ENCODE results near the gene DGCR8.

DGCR8 gene

DNA sequence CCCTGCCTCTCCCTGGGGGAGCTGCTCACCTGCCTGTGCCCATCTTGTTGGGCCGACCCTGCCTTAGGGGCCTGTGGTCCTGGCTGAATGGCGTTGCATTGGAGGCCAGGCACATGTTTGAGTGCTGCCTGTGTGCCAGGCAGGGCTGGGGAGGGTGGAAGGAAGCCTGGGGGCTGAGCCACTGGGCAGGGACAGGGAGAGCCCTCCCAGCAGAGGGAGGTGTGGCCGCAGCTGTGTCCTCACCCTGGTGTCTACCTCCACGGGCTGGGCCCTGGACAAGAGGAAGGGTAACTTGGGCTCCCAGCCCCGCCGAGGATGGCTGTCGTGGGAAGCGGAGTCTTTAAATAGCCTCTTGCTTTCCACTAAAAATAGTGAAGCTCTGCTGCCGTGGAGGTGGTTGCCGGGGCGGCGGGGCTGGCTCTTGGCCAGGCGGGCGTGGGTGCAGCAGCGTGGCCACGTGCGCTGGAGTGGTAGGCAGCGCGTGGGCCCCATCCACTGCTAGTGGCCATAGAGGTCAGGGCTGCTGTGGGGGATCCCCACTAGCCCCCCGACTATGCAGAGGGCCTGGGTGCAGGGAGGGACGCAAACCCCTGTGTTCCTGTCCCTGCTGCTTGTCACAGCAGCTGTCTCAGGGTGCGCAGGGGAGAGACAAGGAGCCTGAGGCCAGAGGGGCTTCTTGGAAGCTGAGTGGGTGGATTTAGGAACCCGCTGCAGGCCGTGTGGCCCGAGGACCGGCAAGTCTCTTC is 57.8 kb downstream of the DGCR8 start:
- DNase-seq (ENCODE audit: low read depth), result no peak

DNA sequence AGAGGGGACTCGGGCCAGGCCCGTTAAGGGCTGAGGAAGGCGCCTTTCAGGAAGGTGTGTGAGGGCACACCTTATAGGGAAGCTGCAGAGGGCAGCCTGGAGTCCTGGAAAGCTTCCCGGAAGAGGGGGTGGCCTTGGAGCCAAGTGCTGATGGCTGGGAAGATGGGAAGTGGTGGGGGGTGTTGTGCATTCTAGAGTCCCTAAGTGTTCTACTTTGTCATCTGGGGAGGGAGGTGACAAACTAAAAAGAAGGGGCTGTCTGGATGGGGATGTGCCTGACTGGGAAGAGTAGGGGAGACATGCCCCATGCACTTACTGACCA is 58.3 kb downstream of the DGCR8 start:
- DNase-seq (ENCODE audit: low read depth), result no peak

DNA sequence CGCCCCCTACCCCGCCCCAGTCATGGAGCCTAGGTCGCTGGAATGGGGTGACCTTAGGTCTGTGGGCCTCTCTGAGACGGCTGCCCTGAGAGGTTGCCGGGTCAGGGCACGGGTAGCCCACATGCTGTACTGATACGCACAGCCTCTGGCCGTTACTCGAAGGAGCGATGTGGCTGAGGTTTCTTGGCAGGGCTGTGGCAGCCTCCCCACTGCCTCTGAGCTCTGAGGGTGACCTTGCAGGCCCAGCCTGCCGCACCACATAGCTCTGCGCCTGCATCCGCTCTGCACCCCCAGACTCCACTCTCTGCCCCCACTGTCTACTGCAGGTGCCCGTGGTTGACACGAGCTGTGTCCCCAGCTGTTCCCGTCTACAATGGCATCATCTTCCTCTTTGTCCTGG is 58.8 kb downstream of the DGCR8 start:
- no peak for DNase-seq (ENCODE audit: low read depth)

DNA sequence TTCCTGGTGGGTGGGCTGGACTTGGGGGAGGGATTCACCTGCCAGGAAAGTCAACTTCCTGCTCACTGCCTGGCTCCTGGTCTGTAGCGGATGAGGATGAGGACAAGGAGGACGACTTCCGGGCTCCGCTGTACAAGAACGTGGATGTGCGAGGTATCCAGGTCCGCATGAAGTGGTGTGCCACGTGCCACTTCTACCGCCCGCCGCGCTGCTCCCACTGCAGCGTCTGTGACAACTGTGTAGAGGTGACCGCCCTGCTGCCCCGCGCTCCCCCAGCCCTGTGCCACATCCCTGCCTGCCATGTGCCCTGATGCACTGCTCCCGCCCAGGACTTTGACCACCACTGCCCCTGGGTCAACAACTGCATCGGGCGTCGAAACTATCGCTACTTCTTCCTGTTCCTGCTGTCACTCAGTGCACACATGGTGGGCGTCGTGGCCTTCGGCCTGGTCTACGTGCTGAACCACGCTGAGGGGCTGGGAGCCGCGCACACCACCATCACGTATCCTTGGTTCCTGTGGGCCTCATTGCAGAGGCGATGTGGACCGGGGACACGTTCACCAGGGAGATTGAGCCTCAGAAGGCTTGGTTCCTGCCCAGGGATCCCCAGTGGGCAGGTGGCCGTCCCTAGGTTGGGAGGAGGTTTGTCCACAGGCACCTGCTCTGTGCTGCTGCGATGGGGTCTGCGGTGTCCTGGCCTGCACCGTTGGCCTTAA is 59.5 kb downstream of the DGCR8 start:
- DNase-seq (ENCODE audit: low read depth), result no peak

DNA sequence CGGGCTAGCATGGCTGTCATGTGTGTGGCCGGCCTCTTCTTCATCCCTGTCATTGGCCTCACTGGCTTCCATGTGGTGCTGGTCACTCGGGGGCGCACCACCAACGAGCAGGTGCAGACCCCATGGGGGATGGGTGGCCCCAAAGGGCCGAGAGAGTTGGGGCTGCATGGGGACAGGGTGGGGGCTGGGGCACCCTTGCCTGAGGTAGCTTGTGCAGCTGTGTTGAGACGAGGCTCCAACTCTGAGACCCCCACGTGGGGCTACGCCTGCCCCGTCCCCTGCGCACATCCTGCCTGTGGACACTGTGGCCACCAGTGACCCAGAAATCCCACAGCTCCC is 60.0 kb downstream of the DGCR8 start:
- DNase-seq (ENCODE audit: low read depth), result no peak

DNA sequence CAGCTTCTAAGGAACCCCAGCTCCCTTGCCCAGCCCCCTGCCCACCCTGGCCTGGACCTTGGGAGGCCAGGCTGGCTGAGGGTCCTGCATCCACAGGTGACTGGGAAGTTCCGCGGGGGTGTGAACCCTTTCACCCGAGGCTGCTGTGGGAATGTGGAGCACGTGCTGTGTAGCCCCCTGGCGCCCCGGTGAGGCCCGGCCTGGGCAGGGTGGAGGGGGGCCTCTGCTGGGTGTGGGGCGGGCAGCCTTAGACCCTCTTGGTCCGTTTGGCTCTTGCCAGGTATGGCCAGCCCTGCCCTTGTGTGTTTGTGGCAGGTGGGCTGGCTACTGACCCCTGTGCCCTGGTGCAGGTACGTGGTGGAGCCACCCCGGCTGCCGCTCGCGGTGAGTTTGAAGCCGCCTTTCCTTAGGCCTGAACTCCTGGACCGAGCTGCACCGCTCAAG is 60.5 kb downstream of the DGCR8 start:
- DNase-seq (ENCODE audit: low read depth), result no peak

DNA sequence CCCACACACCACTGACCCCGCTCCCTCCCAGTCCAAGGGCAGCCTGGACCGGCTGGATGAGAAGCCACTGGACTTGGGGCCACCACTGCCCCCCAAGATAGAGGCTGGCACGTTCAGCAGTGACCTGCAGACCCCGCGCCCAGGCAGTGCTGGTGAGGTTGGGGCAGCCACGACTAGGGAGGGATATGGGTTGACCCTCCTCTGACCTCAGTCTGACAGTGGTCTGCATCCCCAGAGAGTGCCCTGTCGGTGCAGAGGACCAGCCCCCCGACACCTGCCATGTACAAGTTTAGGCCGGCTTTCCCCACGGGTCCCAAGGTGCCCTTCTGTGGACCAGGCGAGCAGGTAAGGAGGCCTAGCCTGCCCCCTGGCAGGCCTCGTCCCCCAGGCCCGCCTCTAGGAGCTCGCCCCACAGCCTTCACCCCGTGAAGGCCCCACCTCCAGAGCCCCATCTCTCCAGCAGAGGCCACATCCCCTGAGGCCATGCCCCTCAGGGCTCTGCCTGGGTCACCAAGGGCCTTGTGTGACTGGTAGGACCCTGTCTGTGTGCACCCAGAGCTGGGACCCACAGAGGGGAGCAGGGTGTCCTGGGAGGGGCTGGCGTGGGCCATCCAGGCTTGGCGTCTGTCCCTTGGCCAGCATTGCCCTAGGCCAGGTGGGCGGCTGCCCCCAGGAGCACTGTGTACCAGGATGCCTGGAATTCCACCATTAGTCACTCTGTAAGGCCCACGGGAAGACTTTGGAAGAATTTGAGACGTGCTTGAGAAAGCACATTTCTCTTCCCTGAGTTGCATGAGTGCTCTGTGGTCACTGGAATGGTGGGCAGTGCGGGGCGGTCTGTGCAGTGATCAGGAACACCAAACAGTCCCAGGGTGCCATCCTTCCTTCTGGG is 61.4 kb downstream of the DGCR8 start:
- DNase-seq (ENCODE audit: low read depth), result no peak

DNA sequence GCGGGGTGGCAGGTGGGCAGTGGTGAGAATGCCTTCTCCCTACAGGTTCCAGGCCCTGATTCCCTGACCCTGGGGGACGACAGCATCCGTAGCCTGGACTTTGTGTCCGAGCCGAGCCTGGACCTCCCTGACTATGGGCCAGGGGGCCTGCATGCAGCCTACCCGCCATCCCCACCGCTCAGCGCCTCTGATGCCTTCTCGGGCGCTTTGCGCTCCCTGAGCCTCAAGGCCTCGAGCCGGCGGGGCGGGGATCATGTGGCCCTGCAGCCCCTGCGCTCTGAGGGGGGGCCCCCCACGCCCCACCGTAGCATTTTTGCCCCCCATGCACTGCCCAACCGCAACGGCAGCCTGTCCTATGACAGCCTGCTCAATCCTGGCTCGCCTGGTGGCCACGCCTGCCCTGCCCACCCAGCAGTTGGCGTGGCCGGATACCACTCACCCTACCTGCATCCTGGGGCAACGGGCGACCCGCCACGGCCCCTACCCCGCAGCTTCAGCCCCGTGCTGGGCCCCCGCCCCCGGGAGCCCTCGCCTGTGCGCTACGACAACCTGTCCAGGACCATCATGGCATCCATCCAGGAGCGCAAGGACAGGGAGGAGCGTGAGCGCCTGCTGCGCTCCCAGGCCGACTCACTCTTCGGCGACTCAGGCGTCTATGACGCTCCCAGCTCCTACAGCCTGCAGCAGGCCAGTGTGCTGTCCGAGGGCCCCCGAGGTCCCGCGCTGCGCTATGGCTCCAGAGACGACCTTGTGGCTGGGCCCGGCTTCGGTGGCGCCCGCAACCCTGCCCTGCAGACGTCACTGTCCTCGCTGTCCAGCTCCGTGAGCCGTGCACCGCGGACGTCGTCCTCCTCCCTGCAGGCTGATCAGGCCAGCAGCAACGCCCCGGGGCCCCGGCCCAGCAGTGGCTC is 62.9 kb downstream of the DGCR8 start:
- DNase-seq (ENCODE audit: low read depth), result no peak

DNA sequence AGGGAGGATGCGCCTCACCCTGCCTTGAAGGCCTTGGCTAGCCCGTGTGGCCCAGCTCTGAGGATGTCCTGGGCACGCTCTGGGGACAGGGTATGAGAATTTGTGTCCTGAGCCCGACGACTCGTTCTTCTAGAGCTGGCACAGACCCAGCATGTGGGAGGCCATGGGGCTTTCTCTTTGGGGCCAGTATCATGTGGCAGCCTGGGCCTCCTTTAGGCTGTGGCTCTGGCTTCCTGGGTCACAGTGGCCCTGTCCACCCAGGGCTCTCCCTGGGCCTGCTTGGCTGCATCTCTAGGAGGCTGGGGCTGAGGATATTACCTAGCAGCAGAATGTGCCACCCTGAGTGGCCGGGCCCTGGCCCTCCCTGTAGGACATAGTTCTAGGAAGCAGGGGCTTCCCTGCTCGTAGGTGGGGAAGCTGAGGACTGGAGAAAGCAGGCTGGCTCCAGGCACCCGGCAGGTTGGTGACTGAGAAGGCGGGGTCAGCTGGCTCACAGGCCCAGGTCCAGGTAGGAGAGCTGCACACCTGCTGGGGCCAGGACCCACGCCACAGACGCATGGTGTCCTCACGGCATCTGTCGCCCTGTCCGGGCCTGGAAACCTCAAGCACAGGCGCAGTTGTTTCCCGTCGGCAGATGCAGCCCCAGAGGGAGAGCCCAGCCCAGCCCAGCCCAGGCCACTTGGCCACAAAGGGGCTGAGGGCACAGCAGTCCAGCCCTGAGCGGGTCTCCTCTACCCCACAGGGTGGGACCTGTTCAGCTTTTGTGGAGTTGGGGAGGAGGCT is 64.0 kb downstream of the DGCR8 start:
- no peak for DNase-seq (ENCODE audit: low read depth)

DNA sequence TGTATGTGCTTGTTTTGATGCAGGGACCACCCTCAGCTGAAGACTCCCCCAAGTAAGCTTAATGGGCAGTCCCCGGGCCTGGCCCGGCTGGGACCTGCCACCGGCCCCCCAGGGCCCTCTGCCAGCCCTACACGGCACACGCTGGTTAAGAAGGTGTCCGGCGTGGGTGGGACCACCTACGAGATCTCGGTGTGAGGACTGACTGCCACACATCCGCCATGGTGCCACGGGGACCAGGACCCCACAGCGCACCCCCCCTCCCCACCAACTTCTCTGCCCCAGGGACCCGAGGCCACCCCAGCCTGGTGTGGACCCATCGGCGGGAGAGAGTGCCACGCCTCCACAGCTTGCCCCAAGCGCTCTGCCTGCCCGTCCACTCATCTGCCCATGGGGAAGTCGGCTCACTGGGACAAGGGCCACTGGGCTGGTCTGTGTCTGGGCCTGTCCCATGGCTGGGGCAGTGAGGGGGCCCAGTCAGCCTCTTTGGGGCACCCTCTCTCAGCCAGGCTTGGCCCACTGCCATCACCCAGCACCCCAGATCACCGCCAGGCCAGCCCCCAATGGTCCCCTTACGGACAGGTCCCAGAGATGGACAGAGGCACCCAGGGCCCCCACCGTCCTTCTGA is 65.3 kb downstream of the DGCR8 start:
- DNase-seq (ENCODE audit: low read depth), result no peak

DNA sequence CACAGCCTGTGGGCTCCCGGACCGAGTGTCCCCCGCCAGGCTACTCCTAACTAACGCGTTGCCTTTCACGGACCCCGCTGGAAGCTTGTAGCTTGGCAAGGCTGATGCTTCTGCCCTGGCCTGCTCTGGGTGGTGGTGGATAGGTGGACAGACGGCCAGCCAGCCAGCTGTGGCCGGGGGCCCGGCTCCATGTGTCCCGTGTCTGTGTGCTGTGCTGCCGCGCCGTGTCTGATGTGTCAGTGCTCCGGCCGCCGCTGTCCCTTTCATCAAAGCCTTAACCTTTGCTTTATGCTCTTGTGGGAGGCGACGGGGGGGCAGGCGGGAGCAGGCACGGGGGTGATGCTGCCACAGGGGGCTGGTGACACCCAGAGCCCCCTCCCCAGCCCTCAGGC is 65.8 kb downstream of the DGCR8 start:
- DNase-seq (ENCODE audit: low read depth), result no peak

DNA sequence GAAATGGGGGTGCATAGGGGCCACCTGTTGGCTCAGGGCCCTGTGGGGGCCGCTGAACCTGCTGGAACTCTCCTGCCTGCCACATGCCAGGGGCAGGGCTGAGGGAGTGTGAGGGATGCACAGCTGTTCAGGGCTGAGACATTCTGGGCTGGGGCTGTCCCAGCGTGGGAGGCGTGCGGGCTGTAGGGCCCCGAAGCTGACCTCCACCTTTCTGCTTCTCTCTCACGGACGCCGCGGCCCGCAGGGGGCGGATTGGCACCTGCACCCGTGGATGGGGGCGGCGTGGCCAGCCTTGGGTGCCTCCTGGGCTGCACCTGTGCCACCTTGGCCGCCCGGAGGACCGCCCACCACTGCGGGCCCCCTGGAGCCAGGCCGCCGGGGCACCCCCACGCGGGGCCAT is 66.7 kb downstream of the DGCR8 start:
- no peak for DNase-seq (ENCODE audit: low read depth)

DNA sequence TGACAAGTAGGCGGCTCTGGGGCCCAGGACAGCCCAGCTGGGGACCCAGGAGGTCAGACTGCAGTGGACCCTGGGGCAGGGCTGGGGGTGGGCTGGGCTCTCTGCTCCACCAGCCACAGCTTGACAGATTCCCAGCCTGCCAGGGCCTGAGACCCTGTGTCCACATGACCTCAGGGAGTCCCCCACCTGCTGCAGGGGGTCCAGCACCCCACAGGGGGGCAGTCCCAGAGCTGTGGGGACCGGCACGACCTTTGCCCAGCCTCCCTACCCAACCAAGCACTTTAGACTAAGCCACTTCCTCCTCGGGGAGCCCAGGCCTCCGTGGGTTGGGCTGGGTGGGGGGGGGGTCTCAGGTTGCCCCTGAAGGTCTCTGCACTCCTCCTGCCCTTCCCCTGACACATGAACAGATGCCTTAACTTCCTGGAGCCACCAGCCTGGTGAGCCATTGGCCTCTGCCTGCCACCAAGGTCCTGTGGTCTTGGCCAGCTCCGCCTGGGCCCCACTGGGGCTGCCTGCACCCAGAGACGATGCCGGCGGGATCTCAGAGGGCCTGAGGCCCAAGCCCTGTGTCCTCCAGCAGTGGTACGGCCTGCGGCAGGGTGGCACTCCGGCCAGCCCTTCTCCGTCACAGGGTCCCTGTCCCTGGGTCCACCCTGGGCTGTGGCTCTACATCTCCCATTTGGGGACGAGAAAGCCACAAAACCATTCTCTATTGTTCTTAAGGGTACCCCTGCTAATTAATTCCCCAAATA is 67.4 kb downstream of the DGCR8 start:
- no peak for DNase-seq (ENCODE audit: low read depth)

DNA sequence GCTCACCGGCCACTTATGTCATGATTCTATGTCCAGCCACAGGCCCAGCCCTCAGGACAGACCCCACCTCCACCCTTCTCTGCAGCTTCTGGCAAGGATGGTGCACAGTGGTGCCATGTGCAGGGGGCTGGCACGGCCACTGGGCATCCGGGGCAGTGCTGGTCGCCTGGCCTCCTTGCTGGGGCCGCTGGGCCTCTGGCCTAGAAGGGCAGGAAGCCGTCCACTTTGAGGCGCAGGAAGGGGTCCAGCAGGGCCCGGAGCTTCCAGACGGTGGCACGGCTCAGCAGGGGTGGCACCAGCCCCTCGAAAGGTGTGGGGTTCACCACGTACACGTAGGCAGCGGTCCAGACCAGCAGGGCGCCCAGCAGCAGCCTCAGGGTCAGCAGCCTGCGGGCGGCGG is 68.4 kb downstream of the DGCR8 start:
- no peak for DNase-seq (ENCODE audit: low read depth)

DNA sequence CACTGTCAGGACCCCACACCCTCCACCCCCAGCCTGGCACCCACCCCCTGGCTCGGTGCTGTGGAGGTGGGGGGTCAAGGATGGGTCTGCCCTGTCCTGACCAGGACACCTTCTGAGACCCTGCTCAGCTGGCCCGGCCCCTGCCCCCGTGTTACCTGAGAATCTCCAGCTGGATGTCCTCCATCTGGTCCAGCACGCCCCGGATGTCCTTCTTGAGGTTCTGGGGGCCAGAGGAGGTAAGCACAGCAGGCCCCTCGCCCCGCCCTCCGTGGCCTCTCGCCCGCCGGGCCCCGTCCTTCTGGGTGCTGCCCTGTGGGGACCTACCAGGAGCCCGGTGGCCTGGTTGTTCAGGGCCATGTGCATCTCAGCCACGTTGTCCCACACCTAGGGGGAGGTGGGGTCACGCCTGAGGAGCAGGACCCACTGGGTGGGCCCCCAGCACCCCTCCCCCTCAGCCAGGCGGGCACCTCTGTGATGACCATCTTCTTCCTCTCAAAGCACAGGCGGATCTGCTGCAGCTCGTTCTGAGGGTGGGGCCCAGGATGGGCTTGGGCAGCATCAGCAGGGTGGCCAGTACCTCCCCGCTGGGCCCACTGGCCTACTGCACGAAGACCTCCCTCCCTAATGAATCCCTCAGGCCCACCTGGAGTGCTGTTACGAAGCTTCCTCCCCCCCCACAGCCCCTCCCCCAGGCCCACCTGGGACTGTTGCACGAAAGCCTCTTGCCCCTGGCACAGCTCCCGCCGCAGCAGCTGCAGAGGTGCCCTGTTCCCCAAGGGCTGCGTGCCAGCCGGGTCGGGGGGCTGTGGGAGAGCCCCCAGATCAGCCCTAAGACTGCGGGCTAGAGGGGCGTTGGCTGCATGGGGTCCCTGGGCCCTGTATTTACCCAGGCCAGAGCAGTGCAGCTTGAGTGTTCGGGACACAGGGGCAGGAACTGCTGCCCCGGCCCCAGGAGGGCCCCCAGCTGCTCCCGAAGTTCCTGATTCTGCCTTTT is 69.5 kb downstream of the DGCR8 start:
- DNase-seq (ENCODE audit: low read depth), result no peak

DNA sequence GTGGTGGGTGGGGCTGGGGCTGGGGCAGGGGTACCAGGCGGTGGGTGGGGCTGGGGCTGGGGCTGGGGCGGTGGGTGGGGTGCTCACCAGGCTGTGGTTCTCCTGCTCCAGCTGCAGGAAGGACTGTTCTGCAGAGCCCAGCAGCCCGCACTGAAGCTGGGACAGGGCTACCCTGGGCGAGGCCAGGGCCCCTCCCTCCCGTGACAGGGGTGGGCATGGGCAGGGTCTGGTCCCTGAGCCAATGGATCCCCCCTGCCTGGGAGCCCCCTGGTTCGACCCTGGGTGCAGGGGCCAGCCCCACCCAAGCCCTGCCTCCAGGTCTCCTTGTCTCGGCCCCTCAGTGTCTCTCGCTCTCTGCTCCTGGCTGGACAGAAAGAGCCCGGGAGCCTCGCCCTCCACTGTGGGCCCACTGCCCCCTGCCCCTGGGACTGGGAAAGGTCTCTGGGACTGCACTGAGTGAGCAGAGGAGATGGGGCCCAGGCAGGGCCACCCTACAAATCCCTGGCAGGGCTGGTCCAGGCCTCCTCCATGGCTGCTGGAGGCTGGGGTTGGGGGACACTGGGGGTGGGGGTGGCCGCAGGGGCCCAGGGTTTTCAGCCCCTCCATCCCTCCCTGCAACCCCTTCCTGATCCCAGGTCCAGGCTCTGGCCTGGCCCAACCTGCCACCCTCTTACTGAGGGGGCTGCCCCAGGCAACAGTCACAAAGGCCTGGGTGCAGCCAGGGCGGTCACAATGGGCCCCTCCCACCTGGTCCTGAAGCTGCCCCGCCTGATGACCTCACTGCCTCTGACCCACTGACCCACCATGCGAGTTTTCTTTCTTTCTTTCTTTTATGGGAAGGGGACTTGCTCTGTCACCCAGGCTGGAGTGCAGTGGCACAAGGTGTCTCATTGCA is 70.6 kb downstream of the DGCR8 start, which contains the start of gene CCDC188:
TSS of gene CCDC188 (minus strand) at position 675 of the 895 bp plus-strand sequence. CDS start at position 606, 69 bp downstream.
- no peak for DNase-seq (ENCODE audit: low read depth)

DNA sequence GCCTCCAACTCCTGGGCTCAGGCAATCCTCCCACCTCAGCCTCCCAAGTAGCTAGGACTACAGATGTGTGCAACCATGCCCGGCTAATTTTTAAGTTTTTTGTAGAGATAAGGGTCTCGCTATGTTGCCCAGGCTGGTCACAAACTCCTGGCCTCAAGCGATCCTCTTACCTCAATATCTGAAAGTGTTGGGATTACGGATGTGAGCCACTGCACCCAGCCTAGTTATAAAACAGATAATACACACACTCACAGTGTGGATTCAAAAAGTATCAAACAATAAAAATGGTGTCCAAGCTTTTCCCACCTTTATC is 71.2 kb downstream of the DGCR8 start:
- DNase-seq (ENCODE audit: low read depth), result no peak

DNA sequence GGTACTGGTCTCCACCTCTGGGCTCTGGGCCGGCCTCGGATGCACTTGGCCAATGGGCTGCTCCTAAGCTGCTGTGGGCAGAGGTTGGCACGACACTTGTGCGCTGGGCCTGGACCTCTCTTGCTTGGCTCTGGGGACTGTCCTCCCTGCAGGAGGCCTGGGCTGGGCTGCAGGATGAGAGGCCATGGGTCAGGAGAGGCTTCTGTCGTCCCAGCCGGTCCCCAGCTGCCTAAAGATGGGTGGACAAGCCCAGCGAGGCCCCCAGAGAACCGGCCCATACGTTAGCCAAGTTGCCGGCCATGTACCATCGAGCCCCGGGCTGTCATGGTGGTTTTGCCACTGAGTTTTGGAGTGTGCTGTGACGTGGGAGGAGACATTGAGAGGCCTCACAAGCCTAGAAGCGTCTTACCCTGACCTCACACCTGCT is 72.4 kb downstream of the DGCR8 start:
- no peak for DNase-seq (ENCODE audit: low read depth)
